NB4 (cell line): ENCODE data around the gene OR10T2.
"Not testable (repeated sequence)": the region's sequence is repeated elsewhere in the genome, so short reads cannot be mapped to it uniquely, and the experiment has no call there.

Source experiments
- DNase-seq: peaks from one replicate; pipeline ENCODE4 v3.0.0; 2010; ENCODE audit warnings: low read depth
- H3K4me3 ChIP-seq: one replicate; pipeline ENCODE4 v1.5.1; 2011; ENCODE audit warnings: mild to moderate bottlenecking, low read depth, low read length, moderate library complexity
- MYC ChIP-seq: IDR thresholded peaks from 2 replicates; pipeline ENCODE4 v1.6.1; 2011; ENCODE audit warnings: low read depth, low read length
- POLR2A ChIP-seq: IDR thresholded peaks from 2 replicates; pipeline ENCODE4 v1.6.1; 2011; ENCODE audit warnings: mild to moderate bottlenecking; ENCODE audit not compliant: insufficient read length; ENCODE audit errors: extremely low read depth
- TF ChIP-seq, protein P1 (sequence below): IDR thresholded peaks from 2 replicates; pipeline ENCODE4 v1.6.1; 2011; ENCODE audit warnings: low read depth, low read length
- TF ChIP-seq, protein P2 (sequence below): IDR thresholded peaks from one replicate; pipeline ENCODE4 v1.5.1; 2012; ENCODE audit warnings: low read depth, low read length

Gene OR10T2

DNA sequence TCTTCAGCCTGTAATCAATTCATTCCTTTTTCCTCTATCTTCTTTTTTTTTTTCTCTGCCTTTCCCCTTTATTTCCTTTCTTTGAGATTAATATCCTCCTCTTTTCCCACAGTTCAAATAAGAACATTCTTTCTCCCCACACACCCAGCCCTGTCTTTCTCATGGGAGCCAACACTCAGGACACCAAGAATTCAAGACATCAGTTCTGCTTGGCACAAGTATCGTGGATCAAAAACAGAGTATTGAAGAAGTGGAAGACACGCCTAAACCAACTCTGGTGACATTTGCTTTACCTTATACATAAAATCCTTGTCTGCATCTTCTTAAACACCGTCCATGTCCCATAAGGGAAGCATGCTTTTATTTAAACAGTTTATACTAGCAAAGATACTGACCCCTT lies 42.6 kb downstream of the OR10T2 start:
- TF ChIP-seq MYC (no peak), POLR2A (no peak)
- TF ChIP-seq, protein P1, sequence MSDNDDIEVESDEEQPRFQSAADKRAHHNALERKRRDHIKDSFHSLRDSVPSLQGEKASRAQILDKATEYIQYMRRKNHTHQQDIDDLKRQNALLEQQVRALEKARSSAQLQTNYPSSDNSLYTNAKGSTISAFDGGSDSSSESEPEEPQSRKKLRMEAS = no peak
- TF ChIP-seq, protein P2, sequence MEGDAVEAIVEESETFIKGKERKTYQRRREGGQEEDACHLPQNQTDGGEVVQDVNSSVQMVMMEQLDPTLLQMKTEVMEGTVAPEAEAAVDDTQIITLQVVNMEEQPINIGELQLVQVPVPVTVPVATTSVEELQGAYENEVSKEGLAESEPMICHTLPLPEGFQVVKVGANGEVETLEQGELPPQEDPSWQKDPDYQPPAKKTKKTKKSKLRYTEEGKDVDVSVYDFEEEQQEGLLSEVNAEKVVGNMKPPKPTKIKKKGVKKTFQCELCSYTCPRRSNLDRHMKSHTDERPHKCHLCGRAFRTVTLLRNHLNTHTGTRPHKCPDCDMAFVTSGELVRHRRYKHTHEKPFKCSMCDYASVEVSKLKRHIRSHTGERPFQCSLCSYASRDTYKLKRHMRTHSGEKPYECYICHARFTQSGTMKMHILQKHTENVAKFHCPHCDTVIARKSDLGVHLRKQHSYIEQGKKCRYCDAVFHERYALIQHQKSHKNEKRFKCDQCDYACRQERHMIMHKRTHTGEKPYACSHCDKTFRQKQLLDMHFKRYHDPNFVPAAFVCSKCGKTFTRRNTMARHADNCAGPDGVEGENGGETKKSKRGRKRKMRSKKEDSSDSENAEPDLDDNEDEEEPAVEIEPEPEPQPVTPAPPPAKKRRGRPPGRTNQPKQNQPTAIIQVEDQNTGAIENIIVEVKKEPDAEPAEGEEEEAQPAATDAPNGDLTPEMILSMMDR = no peak
- no peak for DNase-seq
- H3K4me3 ChIP-seq = no peak overlapping the region

DNA sequence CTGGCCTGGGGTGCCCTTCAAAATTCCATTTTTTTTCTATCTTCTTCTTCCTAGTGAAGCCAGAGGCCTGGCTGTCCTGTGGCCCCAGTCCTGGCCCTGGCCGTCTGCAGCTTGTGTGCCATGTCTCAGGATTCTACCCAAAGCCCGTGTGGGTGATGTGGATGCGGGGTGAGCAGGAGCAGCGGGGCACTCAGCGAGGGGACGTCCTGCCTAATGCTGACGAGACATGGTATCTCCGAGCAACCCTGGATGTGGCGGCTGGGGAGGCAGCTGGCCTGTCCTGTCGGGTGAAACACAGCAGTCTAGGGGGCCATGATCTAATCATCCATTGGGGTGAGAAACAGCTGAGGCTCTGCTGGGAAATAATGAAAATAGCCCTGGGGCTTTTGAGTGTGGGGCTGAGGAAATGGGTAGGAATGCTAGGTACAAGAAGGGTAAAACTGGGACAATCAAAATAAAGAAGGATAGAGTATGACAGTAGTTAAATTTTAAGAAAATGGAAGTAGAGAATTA lies 43.4 kb downstream of the OR10T2 start:
- H3K4me3 ChIP-seq = no peak overlapping the region
- DNase-seq = no peak
- TF ChIP-seq MYC = no peak
- TF ChIP-seq, protein P2 = no peak
- TF ChIP-seq, protein P1 = no peak
- TF ChIP-seq POLR2A = no peak

DNA sequence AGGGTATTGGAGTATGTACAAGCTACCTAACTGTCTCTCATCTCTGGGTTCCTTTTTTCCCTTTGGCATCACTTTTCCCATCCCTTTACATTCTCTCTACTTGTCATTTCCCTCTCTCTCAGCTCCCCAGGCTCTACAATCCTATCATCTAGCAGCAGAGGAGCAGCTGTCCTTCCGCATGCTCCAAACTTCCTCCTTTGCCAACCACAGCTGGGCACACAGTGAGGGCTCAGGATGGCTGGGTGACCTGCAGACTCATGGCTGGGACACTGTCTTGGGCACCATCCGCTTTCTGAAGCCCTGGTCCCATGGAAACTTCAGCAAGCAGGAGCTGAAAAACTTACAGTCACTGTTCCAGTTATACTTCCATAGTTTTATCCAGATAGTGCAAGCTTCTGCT lies 45.0 kb downstream of the OR10T2 start:
- DNase-seq = no peak
- no peak overlapping the region for H3K4me3 ChIP-seq
- TF ChIP-seq POLR2A (no peak), MYC (no peak)
- TF ChIP-seq, protein P2 = no peak
- TF ChIP-seq, protein P1 = no peak

DNA sequence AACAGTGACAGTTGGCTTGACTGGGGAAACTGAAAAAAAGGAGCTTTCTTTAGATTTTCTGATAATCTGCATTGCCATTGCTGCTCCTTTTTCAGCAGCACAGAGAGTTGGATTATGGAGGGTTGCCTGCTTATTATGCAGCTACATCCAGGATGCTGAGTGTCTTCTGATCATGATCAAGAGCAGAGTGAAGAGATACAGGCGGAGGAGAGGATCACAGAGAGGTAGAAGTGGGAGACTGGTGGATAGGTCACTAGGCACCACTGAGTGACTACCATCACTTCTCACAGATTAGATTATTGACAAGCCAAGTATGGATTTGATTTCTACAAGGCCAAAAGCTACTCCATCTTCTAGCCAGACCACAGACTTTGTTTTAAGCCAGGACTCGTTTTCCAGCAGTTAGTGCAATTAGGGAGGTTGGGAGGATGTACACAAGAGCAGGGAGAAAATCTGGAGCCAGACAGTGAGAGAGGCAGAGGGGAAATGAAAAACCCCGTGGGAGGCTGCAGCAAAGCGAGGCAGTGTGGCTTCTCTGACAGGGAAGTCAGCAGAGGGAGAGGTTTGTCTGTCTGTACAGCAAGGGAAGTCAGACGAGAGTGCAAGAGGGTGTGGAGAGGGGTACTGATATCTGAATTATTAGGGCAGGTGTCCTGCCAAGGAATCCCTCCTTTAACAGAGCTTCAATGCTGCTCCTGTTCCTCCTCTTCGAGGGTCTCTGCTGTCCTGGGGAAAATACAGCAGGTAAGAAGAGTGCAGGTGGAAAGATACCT lies 45.8 kb downstream of the OR10T2 start, which contains the start of gene CD1E:
Gene CD1E (plus strand): TSS at position 592 of the 773 bp plus-strand sequence. CDS start 95 bp downstream, at position 687.
- DNase-seq = peak; percentile 28
- H3K4me3 ChIP-seq = no peak within 1 kb of the TSS

DNA sequence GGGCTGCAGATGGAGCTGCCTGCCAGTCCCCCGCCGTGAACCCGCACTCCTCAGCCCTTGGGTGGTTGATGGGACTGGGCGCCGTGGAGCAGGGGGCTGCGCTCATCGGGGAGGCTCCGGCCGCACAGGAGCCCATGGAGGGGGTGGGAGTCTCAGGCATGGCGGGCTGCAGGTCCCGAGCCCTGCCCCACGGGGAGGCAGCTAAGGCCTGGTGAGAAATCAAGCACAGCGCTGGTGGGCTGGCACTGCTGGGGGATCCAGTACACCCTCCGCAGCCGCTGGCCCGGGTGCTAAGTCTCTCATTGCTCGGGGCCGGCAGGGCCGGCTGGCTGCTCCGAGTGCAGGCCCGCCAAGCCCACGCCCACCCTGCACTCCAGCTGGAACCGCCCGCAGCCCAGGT lies 50.3 kb downstream of the OR10T2 start:
- not testable (repeated sequence) for H3K4me3 ChIP-seq, DNase-seq

More for the DNA sequence above, 45.8 kb downstream of the OR10T2 start, which contains the start of gene CD1E:
- TF ChIP-seq, protein P2 = no peak
